HK-2 (cell line): Measurements from ENCODE around the gene KCNQ1OT1.
A peak's percentile ranks its signal among the peaks of the same experiment; 100 is the strongest.

Experiments used
- DNase-seq: peaks from one replicate; pipeline ENCODE4 v3.0.0-alpha.2; 2018; ENCODE audit not compliant: unreplicated experiment

KCNQ1OT1 gene

GRCh38 chr11:2737226-2737590 lies 37.4 kb upstream of the KCNQ1OT1 start:
- peak; percentile 28 for DNase-seq

- DNase-seq: no peak
Measured at GRCh38 chr11:2736577-2737225, 36.9 kb upstream of the KCNQ1OT1 start.

GRCh38 chr11:2735053-2735589 lies 35.3 kb upstream of the KCNQ1OT1 start:
- DNase-seq: no peak

- peak; percentile 29 for DNase-seq
Measured at GRCh38 chr11:2734181-2735052, 34.6 kb upstream of the KCNQ1OT1 start.

- no peak for DNase-seq
Measured at GRCh38 chr11:2732940-2733628, 33.3 kb upstream of the KCNQ1OT1 start.

GRCh38 chr11:2732261-2732939 lies 32.6 kb upstream of the KCNQ1OT1 start:
- no peak for DNase-seq

- no peak for DNase-seq
Measured at GRCh38 chr11:2731130-2732125, 31.6 kb upstream of the KCNQ1OT1 start.

- DNase-seq: no peak
Measured at GRCh38 chr11:2730272-2731129, 30.7 kb upstream of the KCNQ1OT1 start.

GRCh38 chr11:2729841-2730240 lies 30.0 kb upstream of the KCNQ1OT1 start:
- no peak for DNase-seq

GRCh38 chr11:2728663-2729332 lies 29.0 kb upstream of the KCNQ1OT1 start:
- no peak for DNase-seq

- DNase-seq: no peak
Measured at GRCh38 chr11:2728128-2728662, 28.4 kb upstream of the KCNQ1OT1 start.

- DNase-seq: no peak
Measured at GRCh38 chr11:2726964-2727363, 27.2 kb upstream of the KCNQ1OT1 start.

GRCh38 chr11:2725368-2726300 lies 25.8 kb upstream of the KCNQ1OT1 start:
- DNase-seq: peak; percentile 44

- DNase-seq: no peak
Measured at GRCh38 chr11:2724653-2725367, 25.0 kb upstream of the KCNQ1OT1 start.

GRCh38 chr11:2724104-2724503 lies 24.3 kb upstream of the KCNQ1OT1 start:
- no peak for DNase-seq

- DNase-seq: no peak
Measured at GRCh38 chr11:2722955-2723354, 23.2 kb upstream of the KCNQ1OT1 start.
